DMS79 (cell line): ENCODE results near the gene ACER3.
A peak's percentile ranks its signal among the peaks of the same experiment; 100 is the strongest.
"Not testable (repeated sequence)": the region's sequence is repeated elsewhere in the genome, so short reads cannot be mapped to it uniquely, and the experiment has no call there.

Experiments
- DNase-seq: peaks from one replicate; lab custom pipeline; 2025; lab: John Stamatoyannopoulos, UW

The ACER3 gene

DNA sequence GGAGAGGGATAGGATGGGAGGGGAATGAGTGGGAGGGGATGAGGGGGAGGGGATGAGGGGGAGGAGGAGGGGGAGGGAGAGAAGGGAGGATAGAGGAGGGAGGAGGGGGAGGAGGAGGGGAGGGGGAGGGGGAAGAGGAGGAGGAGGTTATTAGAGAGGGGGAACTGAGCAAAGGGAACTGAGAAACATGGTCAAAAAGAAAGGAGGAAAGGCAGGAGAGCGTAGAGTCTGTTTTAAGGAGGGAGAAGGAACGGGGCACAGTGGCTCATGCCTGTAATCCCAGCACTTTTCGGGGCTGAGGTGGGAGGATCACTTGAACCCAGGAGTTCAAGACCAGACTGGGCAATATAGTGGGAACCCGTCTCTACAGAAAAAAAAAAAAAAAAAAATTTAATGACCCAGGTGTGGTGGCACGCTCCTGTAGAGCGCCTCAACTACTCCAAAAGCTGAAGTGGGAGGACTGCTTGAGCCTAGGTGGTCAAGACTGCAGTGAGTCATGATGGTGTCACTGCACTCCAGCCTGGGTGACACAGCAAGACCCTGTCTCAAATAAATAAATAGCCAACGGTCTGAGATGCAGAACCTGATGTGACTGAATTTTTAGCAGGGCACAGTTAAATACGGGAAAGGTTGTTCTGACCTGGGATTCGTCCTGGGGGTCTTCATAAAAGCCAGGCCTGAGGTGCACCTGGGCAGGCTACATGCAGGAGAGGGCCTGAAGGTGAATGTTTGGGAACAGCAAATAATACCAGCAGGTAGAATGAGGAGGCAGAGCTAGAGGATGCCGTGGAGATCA is 177.5 kb downstream of the ACER3 start:
- no peak for DNase-seq

DNA sequence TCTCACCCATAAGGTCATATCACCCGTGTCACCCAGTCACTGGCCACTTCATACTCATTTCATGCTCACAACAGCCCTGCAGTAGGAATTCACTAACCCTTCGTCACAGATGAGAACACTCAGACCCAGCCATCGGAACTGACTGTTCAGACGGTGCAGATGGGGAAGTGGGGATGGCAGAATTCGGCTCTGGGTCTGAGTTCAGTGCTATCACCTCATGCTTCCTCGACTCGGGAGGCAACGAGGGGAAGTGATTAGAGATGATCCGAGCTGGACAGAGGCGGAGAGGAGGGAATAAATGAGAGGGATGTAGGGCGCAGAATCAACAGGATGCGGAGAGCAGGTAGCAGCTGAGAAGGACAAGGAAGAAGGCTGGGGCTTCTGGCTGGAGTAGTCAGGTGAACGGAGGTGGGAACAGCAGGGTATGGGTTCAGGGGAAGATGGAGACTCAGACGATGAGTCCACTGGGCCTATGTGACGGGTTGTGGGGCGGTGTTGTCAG is 178.2 kb downstream of the ACER3 start:
- no peak for DNase-seq

DNA sequence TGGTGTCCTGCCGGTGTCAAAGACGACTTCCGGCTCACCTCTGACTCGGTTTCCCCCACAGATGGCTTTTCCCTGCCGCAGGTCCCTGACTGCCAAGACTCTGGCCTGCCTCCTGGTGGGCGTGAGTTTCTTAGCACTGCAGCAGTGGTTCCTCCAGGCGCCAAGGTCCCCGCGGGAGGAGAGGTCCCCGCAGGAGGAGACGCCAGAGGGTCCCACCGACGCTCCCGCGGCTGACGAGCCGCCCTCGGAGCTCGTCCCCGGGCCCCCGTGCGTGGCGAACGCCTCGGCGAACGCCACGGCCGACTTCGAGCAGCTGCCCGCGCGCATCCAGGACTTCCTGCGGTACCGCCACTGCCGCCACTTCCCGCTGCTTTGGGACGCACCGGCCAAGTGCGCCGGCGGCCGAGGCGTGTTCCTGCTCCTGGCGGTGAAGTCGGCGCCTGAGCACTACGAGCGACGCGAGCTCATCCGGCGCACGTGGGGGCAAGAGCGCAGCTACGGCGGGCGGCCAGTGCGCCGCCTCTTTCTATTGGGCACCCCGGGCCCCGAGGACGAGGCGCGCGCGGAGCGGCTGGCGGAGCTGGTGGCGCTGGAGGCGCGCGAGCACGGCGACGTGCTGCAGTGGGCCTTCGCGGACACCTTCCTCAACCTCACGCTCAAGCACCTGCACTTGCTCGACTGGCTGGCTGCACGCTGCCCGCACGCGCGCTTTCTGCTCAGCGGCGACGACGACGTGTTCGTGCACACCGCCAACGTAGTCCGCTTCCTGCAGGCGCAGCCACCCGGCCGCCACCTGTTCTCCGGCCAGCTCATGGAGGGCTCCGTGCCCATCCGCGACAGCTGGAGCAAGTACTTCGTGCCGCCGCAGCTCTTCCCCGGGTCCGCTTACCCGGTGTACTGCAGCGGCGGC is 179.0 kb downstream of the ACER3 start:
- no peak for DNase-seq

DNA sequence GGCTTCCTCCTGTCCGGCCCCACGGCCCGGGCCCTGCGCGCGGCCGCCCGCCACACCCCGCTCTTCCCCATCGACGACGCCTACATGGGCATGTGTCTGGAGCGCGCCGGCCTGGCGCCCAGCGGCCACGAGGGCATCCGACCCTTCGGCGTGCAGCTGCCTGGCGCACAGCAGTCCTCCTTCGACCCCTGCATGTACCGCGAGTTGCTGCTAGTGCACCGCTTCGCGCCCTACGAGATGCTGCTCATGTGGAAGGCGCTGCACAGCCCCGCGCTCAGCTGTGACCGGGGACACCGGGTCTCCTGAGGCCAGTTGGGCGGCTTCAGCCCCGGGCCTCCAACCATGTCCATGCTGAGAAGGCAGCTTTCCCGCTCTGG is 179.7 kb downstream of the ACER3 start:
- no peak for DNase-seq

DNA sequence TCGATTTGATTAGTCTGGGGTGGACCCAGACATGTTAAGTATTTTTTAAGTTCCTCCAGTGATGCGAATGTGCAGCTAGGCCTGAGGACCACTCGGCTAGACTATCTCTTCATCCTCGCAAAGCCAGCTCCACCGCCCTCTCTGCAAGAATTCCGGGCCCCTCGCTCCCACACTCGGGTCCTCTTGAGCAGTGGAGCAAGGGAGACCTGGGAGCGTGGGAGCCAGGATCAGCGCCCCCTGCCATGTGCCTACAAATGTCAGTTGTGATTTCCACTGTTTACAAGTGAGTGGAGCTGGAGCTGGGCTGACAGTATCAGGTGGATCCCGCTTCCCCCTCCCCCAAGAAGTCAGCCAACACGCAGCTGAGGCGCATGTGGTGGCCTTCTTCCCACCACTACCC is 180.2 kb downstream of the ACER3 start:
- DNase-seq, result no peak

DNA sequence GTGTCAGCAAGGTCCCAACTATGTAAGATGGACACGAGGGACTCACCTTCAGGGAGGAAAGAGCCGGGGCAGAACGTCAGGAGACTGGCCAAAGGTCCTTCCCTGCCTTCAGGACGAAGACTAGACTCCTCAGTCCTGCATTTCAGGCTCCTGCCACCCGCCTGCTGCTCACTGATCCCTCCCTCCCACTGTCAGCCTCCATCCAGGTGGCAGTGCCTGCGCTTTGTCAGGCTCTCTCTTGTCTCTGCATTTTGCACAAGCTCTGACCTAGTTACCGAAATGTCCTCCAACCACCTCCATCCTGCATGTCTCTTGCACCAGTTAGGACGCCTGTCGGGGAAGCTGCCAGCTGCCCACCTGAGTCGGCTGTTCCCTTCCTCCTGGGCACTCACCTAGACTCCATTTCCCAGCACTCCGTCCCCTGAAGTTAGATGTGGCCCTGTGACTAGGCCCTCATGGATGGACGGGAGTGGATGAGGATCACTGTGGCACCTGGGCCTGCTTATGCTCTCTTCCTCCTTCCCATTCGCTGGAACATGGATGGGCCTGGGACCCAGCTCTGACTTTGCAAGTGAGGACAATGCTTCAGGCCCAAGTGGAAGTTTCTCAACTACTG is 181.5 kb downstream of the ACER3 start:
- no peak for DNase-seq

DNA sequence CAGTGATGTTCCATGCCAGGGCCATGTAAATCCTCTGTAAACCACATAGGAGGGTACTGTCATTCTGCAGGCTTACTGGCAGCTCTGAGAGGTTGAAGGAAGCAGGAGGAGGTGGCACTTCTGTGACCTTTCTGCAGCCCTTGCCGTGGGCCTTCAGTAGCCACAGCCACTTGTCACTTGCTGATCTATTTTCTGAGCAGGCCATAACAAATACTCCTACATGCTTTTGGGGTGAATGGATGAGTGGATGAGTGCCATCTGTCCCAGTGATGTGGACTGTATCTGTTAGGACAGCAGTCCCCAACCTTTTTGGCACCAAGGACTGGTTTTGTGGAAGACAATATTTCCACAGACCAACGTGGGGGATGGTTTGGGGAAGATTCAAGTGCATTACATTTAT is 183.6 kb downstream of the ACER3 start:
- DNase-seq, result no peak

DNA sequence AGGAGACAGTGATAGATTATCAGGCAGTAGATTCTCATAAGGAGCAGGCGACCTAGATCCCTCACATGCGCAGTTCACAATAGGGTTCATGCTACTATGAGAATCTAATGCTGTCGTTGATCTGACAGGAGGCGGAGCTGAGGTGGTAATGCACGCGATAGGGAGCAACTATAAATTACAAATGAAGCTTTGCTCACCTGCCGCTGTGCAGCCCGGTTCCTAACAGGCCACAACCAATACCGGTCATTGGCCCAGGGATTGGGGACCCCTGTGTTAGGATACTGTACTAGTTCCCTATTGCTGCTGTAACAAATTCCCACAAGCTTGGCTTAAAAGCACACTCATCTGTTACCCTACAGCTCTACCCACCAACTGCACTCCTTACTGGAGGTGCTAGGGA is 184.2 kb downstream of the ACER3 start:
- DNase-seq, result no peak

DNA sequence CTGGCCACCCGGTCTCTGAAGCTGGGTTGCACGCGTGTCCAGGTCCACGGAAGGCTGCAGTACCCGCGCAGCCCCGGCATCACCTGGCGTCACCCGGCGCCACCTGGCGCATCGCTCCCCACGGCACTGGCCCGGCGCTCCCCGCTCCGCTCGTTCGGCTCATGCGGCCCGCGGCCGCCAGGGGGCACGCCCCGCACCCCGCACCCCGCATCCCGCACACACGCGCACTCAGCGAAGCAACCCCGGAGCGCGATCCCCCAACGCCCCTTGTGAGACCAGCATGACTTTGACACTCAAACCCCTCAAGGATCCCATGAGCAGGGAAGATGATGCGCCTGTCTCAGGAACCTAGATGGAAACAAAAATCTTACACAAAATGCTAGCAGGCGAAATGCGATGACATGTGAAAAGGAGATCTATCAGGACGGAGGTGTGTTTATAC is 185.4 kb downstream of the ACER3 start:
- peak; percentile 26 for DNase-seq

DNA sequence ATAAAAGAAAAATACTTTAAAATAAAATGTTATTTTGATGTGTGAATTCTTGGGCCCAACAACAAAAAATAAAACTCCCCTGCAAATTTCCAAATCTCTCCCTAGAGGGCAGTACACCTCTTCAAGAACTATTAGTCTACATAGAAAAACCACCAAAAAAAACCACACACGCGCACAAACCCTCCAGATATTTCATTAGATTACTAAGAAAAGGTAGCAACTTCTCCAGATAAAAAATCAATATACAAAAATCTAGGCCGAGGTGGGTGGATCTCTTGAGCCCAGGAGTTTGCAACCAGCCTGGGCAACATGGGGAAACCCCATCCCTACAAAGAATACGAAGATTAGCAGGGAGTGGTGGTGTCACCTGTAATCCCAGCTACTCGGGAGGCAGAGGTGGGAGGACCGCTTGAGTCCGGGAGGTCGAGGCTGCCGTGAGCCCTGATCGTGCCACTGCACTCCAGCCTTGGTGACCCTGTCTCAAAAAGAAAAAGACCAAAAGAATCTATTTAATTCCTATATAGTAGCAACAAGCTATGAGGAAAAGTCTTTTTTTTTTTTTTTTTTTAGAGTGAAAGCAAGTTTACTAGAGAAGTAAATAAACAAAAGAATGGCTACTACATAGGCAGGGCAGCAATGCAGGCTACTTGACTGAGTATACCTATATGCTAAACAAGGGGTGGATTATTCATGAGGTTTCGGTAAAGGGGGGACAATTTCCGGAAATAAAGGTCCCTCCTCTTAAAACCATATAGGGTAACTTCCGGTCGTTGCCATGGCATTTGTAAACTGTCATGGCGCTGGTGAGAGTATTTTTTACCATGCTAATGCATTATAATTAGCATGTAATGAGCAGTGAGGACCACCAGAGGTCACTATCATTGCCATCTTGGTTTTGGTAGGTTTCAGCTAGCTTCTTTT is 186.5 kb downstream of the ACER3 start:
- peak; percentile 95 for DNase-seq

DNA sequence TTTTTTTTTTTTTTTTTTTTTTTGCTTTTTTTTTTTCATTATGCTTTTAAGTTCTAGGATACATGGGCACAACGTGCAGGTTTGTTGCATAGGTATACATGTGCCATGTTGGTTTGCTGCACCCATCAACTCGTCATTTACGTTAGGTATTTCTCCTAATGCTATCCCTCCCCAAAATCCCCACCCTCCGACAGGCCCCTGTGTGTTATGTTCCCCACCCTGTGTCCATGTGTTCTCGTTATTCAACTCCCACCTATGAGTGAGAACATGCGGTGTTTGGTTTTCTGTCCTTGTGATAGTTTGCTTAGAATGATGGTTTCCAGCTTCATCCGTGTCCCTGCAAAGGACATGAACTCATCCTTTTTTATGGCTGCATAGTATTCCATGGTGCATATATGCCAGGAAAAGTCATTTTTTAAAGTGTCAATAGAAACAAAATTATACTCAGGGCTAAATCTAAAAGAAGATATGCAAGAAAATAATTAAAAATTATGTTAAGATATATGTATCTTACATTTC is 187.3 kb downstream of the ACER3 start:
- not testable (repeated sequence) for DNase-seq

DNA sequence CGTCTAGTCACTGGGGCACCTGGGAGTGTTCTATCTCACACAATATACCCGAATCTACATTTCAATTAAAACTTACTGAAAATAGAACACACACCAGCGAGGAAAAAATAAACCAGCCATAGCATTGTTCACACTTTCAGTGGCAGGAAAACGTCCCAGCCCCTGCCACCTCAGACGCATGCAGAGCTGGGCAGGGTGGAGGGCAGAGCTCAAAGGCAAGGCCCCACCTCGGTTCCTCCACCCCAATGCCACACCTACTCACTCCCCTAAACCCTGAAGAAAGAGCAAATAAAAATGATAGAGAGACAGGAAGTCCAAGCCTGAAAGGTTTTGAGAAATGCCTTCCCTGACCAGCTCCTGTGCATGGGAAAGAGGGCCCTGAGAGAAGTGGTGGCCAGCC is 188.3 kb downstream of the ACER3 start:
- DNase-seq, result no peak

DNA sequence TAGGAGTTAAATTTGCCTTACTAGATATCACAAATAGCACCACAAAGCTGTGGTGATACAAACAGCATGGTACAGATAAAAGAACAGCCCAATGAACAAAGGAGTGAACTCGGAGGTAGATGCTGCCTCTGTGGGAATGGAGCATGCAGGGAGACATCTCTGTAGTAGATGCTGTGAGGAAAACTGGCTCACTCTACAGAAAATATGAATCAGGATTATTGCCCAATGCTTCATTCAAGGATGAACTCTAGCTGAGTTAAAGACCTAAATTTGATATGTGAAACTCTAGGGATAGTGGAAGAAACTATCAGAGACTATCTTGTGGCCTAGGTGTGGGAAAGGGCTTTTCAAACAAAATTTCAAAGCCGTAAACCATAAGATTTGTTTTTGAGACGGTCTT is 190.8 kb downstream of the ACER3 start:
- DNase-seq, result no peak

DNA sequence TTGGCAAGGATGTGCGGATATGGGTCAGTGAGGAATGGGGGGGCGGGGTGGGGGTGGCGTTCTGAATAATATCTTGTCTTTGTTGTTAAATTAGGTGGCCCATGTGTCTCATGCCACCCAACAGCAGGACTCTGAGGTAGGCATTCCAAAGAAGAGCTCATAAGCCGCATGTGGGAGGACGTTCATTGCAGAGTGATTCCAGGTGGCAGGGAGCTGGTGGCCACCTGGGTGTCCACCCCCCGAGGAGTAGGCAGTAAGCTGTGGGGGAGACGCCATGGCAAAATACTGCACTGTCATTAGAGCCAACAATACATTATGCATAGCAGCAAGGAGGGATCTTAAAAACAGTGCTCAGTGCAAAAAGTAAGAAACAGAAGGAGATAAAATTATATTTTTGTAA is 191.8 kb downstream of the ACER3 start:
- DNase-seq, result no peak

DNA sequence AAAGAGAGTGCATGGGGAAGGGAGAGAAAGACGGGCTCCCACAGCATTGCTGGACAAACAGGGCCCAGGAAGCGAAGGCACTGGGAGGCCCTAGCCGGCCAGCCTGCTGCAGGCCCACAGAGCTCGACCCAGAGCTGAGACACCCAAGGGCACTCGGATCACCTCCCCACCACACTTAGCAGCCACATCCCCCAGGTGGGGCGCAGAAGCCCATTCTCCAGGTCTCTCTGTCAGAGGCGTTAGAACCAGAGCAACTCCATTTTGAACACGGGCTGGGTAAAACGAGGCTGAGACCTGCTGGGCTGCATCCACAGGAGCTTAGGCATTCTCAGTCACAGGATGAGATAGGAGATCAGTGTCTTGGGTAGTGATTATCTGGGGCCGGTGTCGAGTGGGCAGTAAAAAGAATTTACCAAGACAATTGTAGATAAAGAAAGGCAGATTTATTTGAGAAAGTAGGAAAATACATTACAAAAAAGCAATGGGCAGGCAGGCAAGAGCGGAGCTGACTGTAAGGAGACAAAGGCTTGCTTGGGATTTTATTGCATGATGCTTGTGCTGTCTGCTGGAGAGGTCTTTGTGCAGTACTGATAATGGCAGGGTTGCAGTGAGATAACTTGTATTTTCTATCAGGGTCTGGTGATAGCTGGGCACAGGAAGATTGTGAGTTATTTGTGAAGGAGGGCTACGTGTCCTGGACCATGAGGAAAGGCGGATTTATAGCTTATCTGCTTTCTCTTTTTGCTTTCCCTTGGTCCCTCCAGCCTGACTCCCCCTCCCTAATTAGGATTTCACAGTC is 192.7 kb downstream of the ACER3 start:
- no peak for DNase-seq

DNA sequence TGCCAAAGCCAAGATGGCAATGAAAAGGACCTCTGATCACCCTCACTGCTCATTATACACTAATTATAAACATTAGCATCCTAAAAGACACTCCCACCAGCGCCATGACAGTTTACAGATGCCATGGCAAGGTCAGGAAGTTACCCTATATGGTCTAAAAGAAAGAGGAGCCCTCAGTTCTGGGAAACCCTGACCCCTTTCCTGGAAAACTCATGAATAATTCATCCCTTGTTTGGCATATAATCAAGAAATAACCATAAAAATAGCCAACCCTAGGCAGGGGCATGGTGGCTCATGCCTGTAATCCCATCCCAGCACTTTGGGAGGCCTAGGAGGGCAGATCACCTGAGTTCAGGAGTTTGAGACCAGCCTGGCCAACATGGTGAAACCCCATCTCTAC is 193.4 kb downstream of the ACER3 start:
- DNase-seq, result no peak

DNA sequence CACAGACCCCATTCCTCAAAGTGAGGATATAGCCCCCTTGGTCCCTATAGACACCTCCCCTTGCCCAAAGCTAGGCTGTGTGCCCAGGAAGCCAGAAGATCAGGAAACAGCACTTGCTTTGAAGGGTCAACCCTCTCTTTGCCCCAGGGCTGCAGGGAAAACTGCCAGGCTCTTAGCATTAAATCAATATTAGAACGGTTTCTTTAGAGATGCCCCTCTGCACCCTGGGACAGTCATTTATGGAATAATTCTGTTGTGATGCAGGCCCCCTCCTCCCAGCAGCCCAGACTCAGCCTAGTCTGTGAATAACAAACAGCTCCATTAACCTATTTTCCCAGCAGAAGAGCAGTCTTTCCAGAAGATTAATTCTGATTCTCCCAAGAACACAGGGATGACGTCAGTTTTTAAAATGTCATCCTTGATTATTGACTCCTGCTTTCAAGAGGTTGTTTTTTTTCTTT is 194.4 kb downstream of the ACER3 start:
- no peak for DNase-seq

DNA sequence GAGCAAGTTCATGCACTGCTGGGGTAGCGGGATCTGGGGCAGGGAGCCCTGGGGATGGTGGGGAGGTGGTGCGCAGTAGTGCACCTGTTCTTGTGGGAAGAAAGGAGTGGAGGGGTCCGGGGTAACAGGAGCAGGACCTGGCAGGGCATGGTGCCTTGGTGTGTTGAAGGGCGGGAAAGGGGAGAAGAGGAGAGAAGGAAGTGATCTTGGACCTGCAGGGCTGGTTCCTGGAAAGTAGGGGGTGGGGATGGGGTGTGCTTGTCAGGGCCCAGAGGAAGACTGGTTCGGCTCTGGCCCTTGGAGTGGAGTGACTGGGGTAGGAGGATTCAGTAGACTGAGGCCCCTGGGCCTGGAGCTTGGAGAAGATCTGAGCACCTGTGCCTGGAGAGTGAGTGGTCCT is 195.2 kb downstream of the ACER3 start:
- DNase-seq, result no peak

DNA sequence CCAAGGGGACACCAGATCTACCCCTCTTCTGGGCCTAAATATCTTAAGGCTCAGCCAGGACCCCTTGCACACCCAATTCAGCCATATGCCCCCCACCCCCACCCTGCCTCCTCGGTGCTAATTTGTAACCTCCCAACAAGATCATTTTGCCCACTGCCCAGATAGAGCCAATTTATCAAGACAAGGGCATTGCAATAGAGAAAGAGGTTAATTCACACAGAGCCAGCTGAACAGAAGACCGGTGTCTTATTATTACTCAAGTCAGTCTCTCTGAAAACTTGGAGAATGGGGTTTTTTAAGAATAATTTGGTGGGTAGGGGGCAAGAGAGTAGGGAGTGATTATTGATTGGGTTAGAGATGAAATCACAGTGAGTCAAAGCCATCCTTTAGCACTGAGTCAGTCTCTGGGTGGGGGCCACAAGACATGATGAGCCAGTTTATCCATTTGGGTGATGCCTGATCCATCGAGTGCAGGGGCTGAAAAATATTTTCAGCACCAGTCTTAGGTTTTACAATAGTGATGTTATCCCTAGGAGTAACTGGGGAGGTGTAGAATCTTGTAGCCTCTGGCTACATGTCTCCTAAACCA is 196.2 kb downstream of the ACER3 start:
- no peak for DNase-seq

DNA sequence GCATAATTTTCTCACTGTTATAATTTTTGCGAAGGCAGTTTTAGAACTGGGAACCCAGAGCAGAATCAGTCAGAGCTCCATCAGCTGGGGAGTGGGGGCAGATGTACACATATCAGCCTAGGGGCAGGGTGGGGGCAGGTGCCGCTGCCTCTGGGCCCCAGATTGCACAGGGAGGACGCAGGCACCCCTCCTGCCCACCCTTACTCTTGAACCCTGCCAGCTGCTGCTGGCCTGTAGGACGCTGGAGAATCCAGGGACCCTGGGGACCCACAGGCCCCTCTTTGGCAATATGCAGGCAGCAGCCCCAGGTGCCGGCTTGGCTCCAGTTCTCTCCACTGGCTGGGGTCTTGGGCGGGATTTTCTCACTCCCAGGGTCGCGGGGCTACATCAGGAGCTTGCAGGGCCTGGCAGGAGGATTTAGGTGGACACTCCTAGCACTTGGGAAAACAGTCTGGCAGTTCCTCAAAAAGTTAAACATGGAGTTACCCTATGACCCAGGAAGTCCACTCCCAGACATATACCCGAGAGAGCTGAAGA is 197.3 kb downstream of the ACER3 start:
- DNase-seq, result no peak
